ENCODE results near the gene CPLANE1. TPM values are rescaled to one million over a fixed set of nuclear protein-coding genes. Genes with fewer than 3 reads are reported as not detected.
"Not testable (repeated sequence)": the region's sequence is repeated elsewhere in the genome, so short reads cannot be mapped to it uniquely, and the experiment has no call there.

CPLANE1 gene
- total and polyA plus RNA-seq, 7 experiments from 2014 or later = 1.1 to 14.7 (median 9.0) TPM

GRCh38 chr5:37247036-37247435 lies 2.1 kb downstream of the CPLANE1 start:
- Histone ChIP-seq H3K4me3 (ENCODE audit: low read length) (no peak overlapping the region), H3K36me3 (ENCODE audit: control insufficient read depth in 2 of 3, insufficient read depth in 3 of 3, low read length in 3 of 3) (peaks cover 0 to 5% (median 0%) of the 10 kb centered on the region in 3 experiments), H3K9me3 (ENCODE audit: control insufficient read depth in 2 of 3, low read length in 3 of 3) (no peaks in the 10 kb centered on the region), H3K4me1 (ENCODE audit: control insufficient read depth in 2 of 2, insufficient read depth in 2 of 2, low read length in 2 of 2) (peaks cover 0 to 6% of the 10 kb centered on the region in 2 donors), H3K27me3 (ENCODE audit: control insufficient read depth in 2 of 2, insufficient read depth in 2 of 2, low read length in 2 of 2) (no peaks in the 10 kb centered on the region), H3K27ac (ENCODE audit: low read depth, low read length) (no peak overlapping the region)
- Mint-ChIP-seq H3K36me3 (no peaks in the 10 kb centered on the region), H3K27me3 (no peaks in the 10 kb centered on the region), H3K4me1 (peaks cover 5 to 30% (median 17%) of the 10 kb centered on the region in 7 donors), H3K4me3 (peak overlapping the region in 6 of 10 donors; percentile 30 to 88 (median 50)), H3K9me3 (no peaks in the 10 kb centered on the region), H3K27ac (no peak overlapping the region)
- CTCF ChIA-PET = no interaction called here
- ATAC-seq (no peak), DNase-seq (no peak)
- POLR2A ChIA-PET = no interaction called here
- intact Hi-C loops (cut with micrococcal nuclease) = loop anchor here (5.0 to 10.0 kb wide), 2 partner anchors 48 to 135 kb away; no protein-coding TSS in a partner anchor

DNA sequence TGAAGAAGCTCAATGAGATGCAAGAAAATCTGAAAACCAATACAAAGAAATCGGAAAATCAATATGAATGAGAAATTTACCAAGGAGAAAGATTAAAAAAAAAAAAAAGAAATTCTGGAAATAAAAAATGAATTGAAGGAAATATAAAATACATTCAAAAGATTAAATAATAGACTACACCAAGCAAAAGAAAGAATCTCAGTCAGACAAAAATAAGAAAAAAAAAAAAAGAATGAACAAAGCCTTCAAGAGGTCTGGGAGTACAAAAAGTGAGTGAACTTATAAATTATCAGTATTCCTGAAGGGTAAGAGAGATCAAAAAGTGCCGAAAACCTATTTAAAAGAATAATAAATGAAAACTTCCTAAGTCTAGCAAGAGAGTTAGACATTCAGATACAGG lies 14.9 kb downstream of the CPLANE1 start:
- Mint-ChIP-seq H3K4me3 (no peak overlapping the region), H3K9me3 (peaks cover 0 to 40% (median 20%) of the 10 kb centered on the region in 11 donors), H3K27ac (no peak overlapping the region), H3K36me3 (peaks cover 16 to 61% (median 48%) of the 10 kb centered on the region in 5 donors), H3K4me1 (no peaks in the 10 kb centered on the region), H3K27me3 (no peaks in the 10 kb centered on the region)
- intact Hi-C loops (cut with micrococcal nuclease) = no loop called here
- H3K36me3 ChIP-seq (ENCODE audit: control insufficient read depth in 2 of 3, insufficient read depth in 3 of 3, low read length in 3 of 3) = peaks cover 0 to 23% (median 0%) of the 10 kb centered on the region in 3 experiments
- no peaks in the 10 kb centered on the region for H3K4me1 ChIP-seq (ENCODE audit: control insufficient read depth in 2 of 2, insufficient read depth in 2 of 2, low read length in 2 of 2)
- ChIA-PET CTCF (no interaction called here), POLR2A (no interaction called here)
- DNase-seq (no peak), ATAC-seq (no peak)
- no peak overlapping the region for H3K27ac ChIP-seq (ENCODE audit: low read depth, low read length)
- no peaks in the 10 kb centered on the region for H3K27me3 ChIP-seq (ENCODE audit: control insufficient read depth in 2 of 2, insufficient read depth in 2 of 2, low read length in 2 of 2)
- H3K9me3 ChIP-seq (ENCODE audit: control insufficient read depth in 2 of 3, low read length in 3 of 3) = peaks cover 0 to 4% (median 0%) of the 10 kb centered on the region in 3 experiments
- no peak overlapping the region for H3K4me3 ChIP-seq (ENCODE audit: low read length)

DNA sequence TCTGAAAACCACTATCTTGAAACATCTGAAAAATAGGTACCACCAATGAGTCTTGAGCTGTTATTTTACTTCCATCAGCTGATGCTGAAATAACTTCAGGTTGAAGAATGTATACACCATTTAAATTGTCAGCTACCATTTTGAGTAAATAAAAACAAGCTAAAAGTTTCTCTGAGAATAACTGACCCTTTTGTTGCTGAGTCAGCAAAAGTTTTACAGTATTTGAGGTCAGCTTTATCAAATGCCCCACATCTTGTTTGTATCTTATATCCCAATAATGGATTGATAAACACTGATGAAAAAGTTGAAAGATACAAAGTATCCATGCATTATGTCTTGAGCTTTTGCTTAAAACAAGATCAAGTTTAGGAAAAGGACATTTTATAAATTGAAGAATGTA lies 22.8 kb downstream of the CPLANE1 start:
- Mint-ChIP-seq H3K27me3 (no peaks in the 10 kb centered on the region), H3K4me3 (no peak overlapping the region), H3K9me3 (no peaks in the 10 kb centered on the region), H3K27ac (no peak overlapping the region), H3K4me1 (no peaks in the 10 kb centered on the region), H3K36me3 (peaks cover 0 to 28% (median 22%) of the 10 kb centered on the region in 5 donors)
- Histone ChIP-seq H3K27ac (ENCODE audit: low read depth, low read length) (no peak overlapping the region), H3K9me3 (ENCODE audit: control insufficient read depth in 2 of 3, low read length in 3 of 3) (no peaks in the 10 kb centered on the region), H3K4me3 (ENCODE audit: low read length) (no peak overlapping the region), H3K4me1 (ENCODE audit: control insufficient read depth in 2 of 2, insufficient read depth in 2 of 2, low read length in 2 of 2) (no peaks in the 10 kb centered on the region), H3K27me3 (ENCODE audit: control insufficient read depth in 2 of 2, insufficient read depth in 2 of 2, low read length in 2 of 2) (no peaks in the 10 kb centered on the region), H3K36me3 (ENCODE audit: control insufficient read depth in 2 of 3, insufficient read depth in 3 of 3, low read length in 3 of 3) (peaks cover 0 to 4% (median 0%) of the 10 kb centered on the region in 3 experiments)
- ChIA-PET CTCF (no interaction called here), POLR2A (interaction anchor here (0.6 kb wide), 1 partner anchor 251 kb away, joined by 3 read pairs; no protein-coding TSS in a partner anchor)
- intact Hi-C loops (cut with micrococcal nuclease) = no loop called here
- DNase-seq (no peak), ATAC-seq (no peak)

- no peaks in the 10 kb centered on the region for H3K9me3 ChIP-seq (ENCODE audit: control insufficient read depth in 2 of 3, low read length in 3 of 3)
- peaks cover 0 to 5% (median 0%) of the 10 kb centered on the region in 3 experiments for H3K36me3 ChIP-seq (ENCODE audit: control insufficient read depth in 2 of 3, insufficient read depth in 3 of 3, low read length in 3 of 3)
- intact Hi-C loops (cut with micrococcal nuclease) = no loop called here
- H3K27ac ChIP-seq (ENCODE audit: low read depth, low read length) = no peak overlapping the region
- Mint-ChIP-seq H3K4me3 (no peak overlapping the region), H3K27me3 (no peaks in the 10 kb centered on the region), H3K27ac (no peak overlapping the region), H3K36me3 (peaks cover 0 to 23% (median 17%) of the 10 kb centered on the region in 5 donors), H3K4me1 (no peaks in the 10 kb centered on the region), H3K9me3 (no peaks in the 10 kb centered on the region)
- no peaks in the 10 kb centered on the region for H3K4me1 ChIP-seq (ENCODE audit: control insufficient read depth in 2 of 2, insufficient read depth in 2 of 2, low read length in 2 of 2)
- CTCF ChIA-PET = no interaction called here
- no peak overlapping the region for H3K4me3 ChIP-seq (ENCODE audit: low read length)
- POLR2A ChIA-PET = interaction anchor here (0.6 kb wide), 1 partner anchor 18 kb away, joined by 3 read pairs; no protein-coding TSS in a partner anchor
- ATAC-seq (no peak), DNase-seq (no peak)
- no peaks in the 10 kb centered on the region for H3K27me3 ChIP-seq (ENCODE audit: control insufficient read depth in 2 of 2, insufficient read depth in 2 of 2, low read length in 2 of 2)
These were observed 27.0 kb downstream of the CPLANE1 start for GRCh38 chr5:37222181-37222580.

DNA sequence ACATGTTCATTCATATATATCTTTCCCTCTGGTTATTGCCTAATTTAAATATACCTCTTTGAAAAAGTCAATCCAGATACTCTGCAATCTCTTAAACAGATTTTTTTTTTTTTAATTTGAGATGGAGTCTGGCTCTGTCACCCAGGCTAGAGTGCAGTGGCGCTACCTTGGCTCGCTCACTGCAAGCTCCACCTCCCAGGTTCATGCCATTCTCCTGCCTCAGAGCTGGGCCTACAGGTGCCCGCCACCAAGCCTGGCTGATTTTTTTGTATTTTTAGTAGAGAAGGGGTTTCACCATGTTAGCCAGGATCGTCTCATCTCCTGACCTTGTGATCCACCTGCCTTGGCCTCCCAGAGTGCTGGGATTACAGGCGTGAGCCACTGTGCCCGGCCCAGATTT lies 28.8 kb downstream of the CPLANE1 start:
- H3K27ac Mint-ChIP-seq; H3K4me3 Mint-ChIP-seq; H3K4me3 ChIP-seq (ENCODE audit: low read length); H3K9me3 ChIP-seq (ENCODE audit: control insufficient read depth in 2 of 3, low read length in 3 of 3); H3K4me1 Mint-ChIP-seq; H3K27me3 ChIP-seq (ENCODE audit: control insufficient read depth in 2 of 2, insufficient read depth in 2 of 2, low read length in 2 of 2); DNase-seq; intact Hi-C loops (cut with micrococcal nuclease); H3K27me3 Mint-ChIP-seq; H3K4me1 ChIP-seq (ENCODE audit: control insufficient read depth in 2 of 2, insufficient read depth in 2 of 2, low read length in 2 of 2); H3K36me3 ChIP-seq (ENCODE audit: control insufficient read depth in 2 of 3, insufficient read depth in 3 of 3, low read length in 3 of 3); H3K9me3 Mint-ChIP-seq; ATAC-seq; H3K27ac ChIP-seq (ENCODE audit: low read depth, low read length); CTCF ChIA-PET: not testable (repeated sequence)
- POLR2A ChIA-PET = interaction anchor here (0.6 kb wide), 1 partner anchor 37 kb away, joined by 4 read pairs; no protein-coding TSS in a partner anchor
- H3K36me3 Mint-ChIP-seq = peaks cover 0 to 21% (median 12%) of the 10 kb centered on the region in 5 donors

- H3K4me1 ChIP-seq (ENCODE audit: control insufficient read depth in 2 of 2, insufficient read depth in 2 of 2, low read length in 2 of 2); H3K4me1 Mint-ChIP-seq; H3K9me3 ChIP-seq (ENCODE audit: control insufficient read depth in 2 of 3, low read length in 3 of 3); H3K27ac Mint-ChIP-seq; H3K27me3 ChIP-seq (ENCODE audit: control insufficient read depth in 2 of 2, insufficient read depth in 2 of 2, low read length in 2 of 2); H3K4me3 Mint-ChIP-seq; H3K36me3 ChIP-seq (ENCODE audit: control insufficient read depth in 2 of 3, insufficient read depth in 3 of 3, low read length in 3 of 3); DNase-seq; H3K27me3 Mint-ChIP-seq; H3K9me3 Mint-ChIP-seq; ATAC-seq; H3K4me3 ChIP-seq (ENCODE audit: low read length); CTCF ChIA-PET; H3K27ac ChIP-seq (ENCODE audit: low read depth, low read length): not testable (repeated sequence)
- POLR2A ChIA-PET = interaction anchor here (0.6 to 1.0 kb wide), 2 partner anchors 10 to 13 kb away, joined by 3 read pairs; no protein-coding TSS in a partner anchor
- H3K36me3 Mint-ChIP-seq = peaks cover 0 to 20% (median 15%) of the 10 kb centered on the region in 5 donors
- intact Hi-C loops (cut with micrococcal nuclease) = loop anchor here in 1 of 2 donors (10.0 kb wide), 1 partner anchor 155 kb away; the partner anchor contains the start of genes NUP155 and WDR70
These were observed 29.8 kb downstream of the CPLANE1 start for GRCh38 chr5:37219384-37219783.

DNA sequence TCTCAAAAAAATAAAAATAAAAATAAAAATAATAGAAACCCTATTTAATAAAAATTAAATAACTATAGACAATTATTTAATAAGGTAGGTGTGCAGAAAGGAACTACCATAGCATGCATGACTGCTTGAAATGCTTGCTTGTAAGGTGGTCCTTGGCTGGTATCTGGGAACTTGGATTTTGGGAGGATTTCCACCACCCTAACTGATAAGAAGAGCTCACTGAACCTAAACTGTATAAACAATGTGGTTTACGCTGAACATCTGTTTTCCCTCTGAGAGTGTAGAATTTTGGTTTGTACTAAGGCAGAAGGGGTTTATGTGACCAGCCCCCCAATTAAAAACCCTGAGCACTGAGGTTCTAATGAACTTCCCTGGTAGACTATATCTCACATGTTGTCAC lies 31.2 kb downstream of the CPLANE1 start:
- H3K36me3 Mint-ChIP-seq = peaks cover 0 to 18% (median 12%) of the 10 kb centered on the region in 5 donors
- no peaks in the 10 kb centered on the region for H3K9me3 Mint-ChIP-seq
- H3K27me3 Mint-ChIP-seq = no peaks in the 10 kb centered on the region
- peaks cover 0 to 11% (median 5%) of the 10 kb centered on the region in 7 donors for H3K4me1 Mint-ChIP-seq
- no peaks in the 10 kb centered on the region for H3K27me3 ChIP-seq (ENCODE audit: control insufficient read depth in 2 of 2, insufficient read depth in 2 of 2, low read length in 2 of 2)
- no peak overlapping the region for H3K27ac Mint-ChIP-seq
- H3K36me3 ChIP-seq (ENCODE audit: control insufficient read depth in 2 of 3, insufficient read depth in 3 of 3, low read length in 3 of 3) = peaks cover 0 to 9% (median 0%) of the 10 kb centered on the region in 3 experiments
- peaks cover 0 to 9% of the 10 kb centered on the region in 2 donors for H3K4me1 ChIP-seq (ENCODE audit: control insufficient read depth in 2 of 2, insufficient read depth in 2 of 2, low read length in 2 of 2)
- H3K9me3 ChIP-seq (ENCODE audit: control insufficient read depth in 2 of 3, low read length in 3 of 3) = no peaks in the 10 kb centered on the region
- no peak for DNase-seq
- ChIA-PET CTCF (no interaction called here), POLR2A (no interaction called here)
- intact Hi-C loops (cut with micrococcal nuclease) = loop anchor here in 1 of 2 donors (10.0 kb wide), 1 partner anchor 157 kb away; the partner anchor contains the start of genes NUP155 and WDR70
- H3K27ac ChIP-seq (ENCODE audit: low read depth, low read length) = no peak overlapping the region
- no peak for ATAC-seq
- H3K4me3 ChIP-seq (ENCODE audit: low read length) = no peak overlapping the region
- H3K4me3 Mint-ChIP-seq = no peak overlapping the region

Data from naive thymus-derived CD4-positive, alpha-beta T cell (primary cell).